Fibroblast of mammary gland (primary cell): ENCODE results near the gene UBTD2.
A peak's percentile ranks its signal among the peaks of the same experiment; 100 is the strongest.

Experiments
- DNase-seq: peaks from one replicate; pipeline ENCODE4 v3.0.0-alpha.2; 2010; ENCODE audit warnings: low read depth
- H3K4me3 ChIP-seq: 2 replicates; pipeline ENCODE4 v1.5.1; 2011; ENCODE audit warnings: low read depth, mild to moderate bottlenecking, low read length, moderate library complexity; ENCODE audit not compliant: control insufficient read depth
- TF ChIP-seq, protein P1 (sequence below): conservative IDR thresholded peaks from 2 replicates; pipeline ENCODE4 v1.5.1; 2011; ENCODE audit warnings: low read depth, low read length, inconsistent platforms; ENCODE audit not compliant: control insufficient read depth, insufficient read depth

UBTD2 gene

DNA sequence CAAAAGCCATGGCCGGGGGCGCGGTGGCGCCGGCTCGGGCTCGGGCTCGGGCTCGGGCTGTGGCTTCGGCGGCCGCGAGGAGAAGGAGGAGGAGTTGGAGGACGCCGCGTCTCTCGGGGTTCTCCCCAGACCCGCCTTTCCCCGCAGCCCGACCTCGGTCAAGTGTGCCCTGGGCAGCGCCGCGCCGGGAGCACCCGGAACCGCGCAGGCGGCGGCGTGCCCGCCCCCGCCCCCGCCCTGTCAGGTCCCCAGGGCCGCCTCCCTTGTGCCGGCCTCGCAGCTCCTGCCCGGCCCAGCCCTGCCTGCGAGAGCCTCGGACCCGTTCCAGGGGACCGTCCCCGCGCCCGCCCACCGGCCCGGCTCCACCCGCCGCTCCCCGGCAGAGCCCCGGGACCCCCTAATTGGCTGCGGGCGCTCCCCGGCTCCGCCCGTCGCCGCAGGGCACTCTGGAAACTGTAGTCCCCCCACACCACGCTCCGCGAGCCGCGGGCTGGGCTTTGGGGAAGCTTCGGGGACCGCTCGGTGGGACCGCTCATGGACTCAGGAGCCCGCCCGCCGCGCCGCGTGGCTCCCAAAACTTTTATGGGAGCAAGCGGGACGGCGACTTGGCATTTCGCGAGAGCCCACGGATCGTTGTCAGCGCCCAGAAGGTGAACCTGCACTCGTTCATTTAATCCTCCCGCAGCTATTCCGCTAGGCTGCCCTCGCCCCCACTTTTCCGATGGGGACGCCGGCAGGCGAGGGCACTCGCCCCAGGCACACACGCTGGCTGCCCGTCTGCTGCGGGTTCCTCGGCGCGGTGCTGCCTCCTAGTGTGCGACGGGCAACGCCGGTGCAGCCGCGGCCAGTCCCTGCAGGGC is 95.3 kb downstream of the UBTD2 start, which contains the start of gene STK10:
STK10 (minus strand) TSS at position 192 of the 860 bp plus-strand sequence; CDS start at position 10, 182 bp downstream.
- H3K4me3 ChIP-seq: peak within 1 kb of the TSS; percentile 94
- TF ChIP-seq, protein P1, sequence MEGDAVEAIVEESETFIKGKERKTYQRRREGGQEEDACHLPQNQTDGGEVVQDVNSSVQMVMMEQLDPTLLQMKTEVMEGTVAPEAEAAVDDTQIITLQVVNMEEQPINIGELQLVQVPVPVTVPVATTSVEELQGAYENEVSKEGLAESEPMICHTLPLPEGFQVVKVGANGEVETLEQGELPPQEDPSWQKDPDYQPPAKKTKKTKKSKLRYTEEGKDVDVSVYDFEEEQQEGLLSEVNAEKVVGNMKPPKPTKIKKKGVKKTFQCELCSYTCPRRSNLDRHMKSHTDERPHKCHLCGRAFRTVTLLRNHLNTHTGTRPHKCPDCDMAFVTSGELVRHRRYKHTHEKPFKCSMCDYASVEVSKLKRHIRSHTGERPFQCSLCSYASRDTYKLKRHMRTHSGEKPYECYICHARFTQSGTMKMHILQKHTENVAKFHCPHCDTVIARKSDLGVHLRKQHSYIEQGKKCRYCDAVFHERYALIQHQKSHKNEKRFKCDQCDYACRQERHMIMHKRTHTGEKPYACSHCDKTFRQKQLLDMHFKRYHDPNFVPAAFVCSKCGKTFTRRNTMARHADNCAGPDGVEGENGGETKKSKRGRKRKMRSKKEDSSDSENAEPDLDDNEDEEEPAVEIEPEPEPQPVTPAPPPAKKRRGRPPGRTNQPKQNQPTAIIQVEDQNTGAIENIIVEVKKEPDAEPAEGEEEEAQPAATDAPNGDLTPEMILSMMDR: peak; percentile 59

DNA sequence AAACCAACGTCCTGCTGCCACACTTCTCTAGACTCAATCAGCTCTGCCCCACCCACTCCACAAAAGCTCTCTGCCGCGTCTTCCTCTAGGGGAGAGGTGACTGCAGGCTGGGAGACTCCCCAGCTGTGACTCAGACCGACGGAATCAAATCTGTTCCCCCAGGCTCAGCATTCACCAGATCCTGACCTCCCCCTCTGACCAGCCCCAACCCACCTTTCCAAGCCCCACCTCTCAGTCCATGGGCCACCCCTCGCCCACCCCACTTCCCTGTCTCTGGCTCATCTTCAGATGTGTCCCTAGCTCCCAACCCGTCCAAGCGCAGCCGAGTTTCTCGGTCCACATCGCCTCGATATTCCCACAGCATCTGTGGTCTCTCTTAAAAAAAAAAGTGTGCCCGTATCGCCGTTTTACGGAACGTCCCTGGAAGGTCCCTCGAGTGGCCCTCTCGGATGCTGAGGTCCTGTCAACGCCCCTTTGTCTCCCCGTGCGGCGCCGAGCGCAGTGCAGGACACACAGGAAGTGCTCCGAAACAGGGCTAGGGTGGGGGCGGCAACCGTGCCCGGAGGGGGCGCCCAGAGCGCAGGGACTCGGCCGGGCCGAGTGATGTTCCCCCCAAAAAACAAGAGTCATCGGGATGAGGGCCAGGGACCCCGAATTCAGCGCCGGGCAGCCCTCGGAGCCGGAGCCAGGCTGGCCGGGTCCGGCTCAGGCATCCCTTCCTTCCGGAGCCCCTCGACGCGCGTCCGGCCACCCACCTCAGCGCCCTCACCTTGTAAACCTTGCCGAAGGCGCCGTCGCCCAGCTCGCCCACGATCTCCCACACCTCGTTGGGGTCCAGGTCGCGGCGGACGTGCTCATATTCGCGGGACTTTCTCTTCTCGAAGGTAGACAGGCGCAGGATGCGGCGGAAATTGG is 96.2 kb downstream of the UBTD2 start:
- peak overlapping the region; percentile 94 for H3K4me3 ChIP-seq
- DNase-seq: peak; percentile 83
- TF ChIP-seq, protein P1: no peak

More for the DNA sequence above, 95.3 kb downstream of the UBTD2 start, which contains the start of gene STK10:
- peak; percentile 83 for DNase-seq

DNA sequence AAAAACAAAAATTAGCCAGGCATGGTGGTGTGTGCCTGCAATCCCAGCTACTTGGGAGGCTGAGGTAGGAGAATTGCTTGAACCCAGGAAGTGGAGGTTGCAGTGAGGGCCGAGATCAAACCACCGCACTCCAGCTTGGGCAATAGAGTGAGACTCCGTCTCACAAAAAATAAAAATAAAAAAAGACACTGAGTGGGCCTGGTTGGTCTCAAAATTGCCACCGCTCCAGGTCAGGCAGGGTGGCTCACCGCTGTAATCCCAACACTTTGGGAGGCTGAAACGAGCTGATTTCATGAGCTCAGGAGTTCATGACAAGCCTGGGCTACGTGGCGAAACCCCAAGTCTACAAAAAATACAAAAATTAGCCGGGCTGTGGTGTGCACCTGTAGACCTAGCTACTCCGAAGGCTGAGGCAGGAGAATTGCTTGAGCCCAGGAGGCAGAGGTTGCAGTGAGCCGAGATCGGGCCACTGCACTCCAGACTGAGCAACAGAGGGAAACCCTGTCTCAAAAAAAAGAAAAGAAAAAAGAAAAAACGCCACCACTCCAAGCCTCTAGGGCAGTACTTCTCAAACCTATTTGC is 97.4 kb downstream of the UBTD2 start:
- TF ChIP-seq, protein P1: no peak
- DNase-seq: no peak
- peak overlapping the region; percentile 94 for H3K4me3 ChIP-seq

DNA sequence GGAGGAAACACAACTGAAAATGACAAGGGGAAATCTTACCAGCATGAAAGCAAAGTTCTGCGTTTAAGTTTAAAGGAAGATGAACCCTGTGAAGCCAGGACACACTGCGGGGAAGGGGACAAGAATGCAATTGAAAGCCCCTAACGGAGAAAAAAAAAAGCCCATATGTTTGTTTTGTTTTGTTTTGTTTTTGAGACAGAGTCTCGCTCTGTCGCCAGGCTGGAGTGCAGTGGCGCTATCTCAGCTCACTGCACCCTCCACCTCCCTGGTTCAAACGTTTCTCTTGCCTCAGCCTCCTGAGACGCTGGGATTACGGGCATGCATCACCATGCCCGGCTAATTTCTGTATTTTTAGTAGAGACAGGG is 98.5 kb downstream of the UBTD2 start:
- H3K4me3 ChIP-seq: no peak overlapping the region
- DNase-seq: no peak
- TF ChIP-seq, protein P1: no peak

DNA sequence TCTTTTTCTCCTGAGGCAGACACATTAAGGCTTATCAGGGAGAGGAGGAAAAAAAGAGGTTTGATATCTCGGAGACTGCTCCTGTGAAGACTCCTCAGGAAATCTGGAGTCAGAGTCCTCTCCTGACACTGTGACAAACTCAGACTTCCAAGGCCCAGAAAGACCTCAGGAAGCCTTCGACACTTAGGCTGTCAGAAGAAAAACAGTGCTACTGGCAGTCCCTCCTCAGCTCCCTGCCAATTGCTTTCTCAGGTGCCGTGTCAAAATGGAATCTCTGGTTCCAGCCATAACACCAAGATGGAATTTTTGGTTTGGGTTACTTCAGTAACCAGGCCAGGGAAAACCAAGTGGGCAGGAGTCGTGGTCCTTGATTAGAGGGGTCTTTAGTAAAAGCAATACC is 99.7 kb downstream of the UBTD2 start:
- TF ChIP-seq, protein P1: no peak
- no peak for DNase-seq
- H3K4me3 ChIP-seq: no peak overlapping the region

DNA sequence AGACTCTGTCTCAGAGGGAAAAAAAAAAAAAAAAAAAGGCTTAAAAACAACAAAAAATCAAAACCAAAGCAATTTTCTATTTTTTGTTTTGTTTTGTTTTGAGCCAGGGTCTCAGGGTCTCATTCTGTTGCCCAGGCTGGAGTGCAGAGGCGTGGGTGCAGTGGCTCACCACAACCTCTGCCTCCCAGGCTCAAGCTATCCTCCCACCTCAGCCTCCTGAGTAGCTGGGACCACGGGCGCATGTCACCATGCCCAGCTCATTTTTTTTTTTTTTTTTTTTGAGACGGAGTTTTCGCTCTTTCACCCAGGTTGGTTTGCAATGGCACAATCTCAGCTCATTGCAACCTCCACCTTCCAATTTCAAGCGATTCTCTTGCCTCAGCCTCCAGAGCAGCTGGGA is 101.3 kb downstream of the UBTD2 start:
- no peak overlapping the region for H3K4me3 ChIP-seq
- DNase-seq: no peak
- TF ChIP-seq, protein P1: no peak
